Measurements from ENCODE around the gene EOMES.

DNA sequence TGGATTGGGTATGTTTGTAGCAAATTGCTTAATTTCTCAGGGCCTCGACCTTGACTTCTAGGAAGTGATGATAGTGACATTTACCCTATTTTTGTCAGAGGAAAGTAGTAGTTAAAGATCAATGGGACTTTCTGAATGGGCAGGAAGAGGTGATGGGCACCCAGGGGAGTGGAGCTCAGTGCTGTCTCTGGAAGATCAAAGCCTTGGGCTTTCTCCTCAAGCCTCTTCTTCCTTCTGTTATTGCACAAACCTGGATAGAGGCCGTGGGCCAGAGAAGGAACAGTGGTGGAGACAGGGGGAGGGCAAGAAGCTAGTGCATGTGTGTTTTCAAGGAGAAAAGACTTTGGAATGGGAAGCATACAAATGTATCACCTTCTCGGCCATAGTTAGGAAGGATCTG lies 44.9 kb upstream of the EOMES start:
- TF ChIP-seq, protein P1, sequence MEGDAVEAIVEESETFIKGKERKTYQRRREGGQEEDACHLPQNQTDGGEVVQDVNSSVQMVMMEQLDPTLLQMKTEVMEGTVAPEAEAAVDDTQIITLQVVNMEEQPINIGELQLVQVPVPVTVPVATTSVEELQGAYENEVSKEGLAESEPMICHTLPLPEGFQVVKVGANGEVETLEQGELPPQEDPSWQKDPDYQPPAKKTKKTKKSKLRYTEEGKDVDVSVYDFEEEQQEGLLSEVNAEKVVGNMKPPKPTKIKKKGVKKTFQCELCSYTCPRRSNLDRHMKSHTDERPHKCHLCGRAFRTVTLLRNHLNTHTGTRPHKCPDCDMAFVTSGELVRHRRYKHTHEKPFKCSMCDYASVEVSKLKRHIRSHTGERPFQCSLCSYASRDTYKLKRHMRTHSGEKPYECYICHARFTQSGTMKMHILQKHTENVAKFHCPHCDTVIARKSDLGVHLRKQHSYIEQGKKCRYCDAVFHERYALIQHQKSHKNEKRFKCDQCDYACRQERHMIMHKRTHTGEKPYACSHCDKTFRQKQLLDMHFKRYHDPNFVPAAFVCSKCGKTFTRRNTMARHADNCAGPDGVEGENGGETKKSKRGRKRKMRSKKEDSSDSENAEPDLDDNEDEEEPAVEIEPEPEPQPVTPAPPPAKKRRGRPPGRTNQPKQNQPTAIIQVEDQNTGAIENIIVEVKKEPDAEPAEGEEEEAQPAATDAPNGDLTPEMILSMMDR (IDR thresholded peaks at IDR 0.05), result no peak
- no peak for TF ChIP-seq POLR2A (IDR thresholded peaks at IDR 0.05)
